ENCODE measurements around the gene NRP1. TPM values are rescaled to one million over a fixed set of nuclear protein-coding genes. Genes with fewer than 3 reads are reported as not detected.

The NRP1 gene
- total and polyA plus RNA-seq, 2 donors (not counting 3 experiments of a cell fraction or from before 2014, with no cell fraction given): 122 to 306 TPM

DNA sequence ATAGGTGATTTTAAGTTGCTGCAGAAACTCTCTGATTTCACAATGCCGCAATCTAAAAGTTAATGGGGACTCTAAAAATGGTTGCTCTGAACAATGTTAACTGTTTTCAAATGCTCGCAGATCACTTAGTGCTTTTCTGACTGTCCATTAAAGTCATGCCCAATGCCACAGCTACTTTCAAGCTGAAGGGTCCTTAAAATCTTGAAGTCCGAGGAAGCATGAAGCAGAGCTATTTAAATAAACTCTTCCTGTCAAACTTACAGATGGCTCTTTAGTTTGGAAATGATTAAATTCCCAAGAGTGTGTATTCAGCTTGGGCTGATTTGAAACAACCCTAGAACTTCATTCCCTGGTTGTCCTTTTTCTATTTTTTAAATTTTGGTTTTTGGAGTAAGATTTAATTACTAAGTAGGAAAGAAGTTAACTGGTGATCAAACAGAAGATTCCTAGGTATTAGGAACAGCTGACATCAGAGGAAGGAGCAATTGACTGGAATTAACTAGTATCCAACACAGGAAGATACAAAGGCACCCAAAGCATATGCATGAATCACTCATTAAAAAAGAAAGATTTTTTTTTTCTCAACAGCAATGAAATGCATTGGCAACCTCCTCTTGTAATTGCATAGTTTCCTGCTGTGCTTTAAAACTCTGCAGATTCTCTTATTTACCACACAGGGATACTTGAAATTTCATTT lies 105.1 kb downstream of the NRP1 start:
- DNase-seq (ENCODE audit: low read depth, low spot score): peak; percentile 61
- TF ChIP-seq FOS (IDR thresholded peaks at IDR 0.05; ENCODE audit: borderline replicate concordance, insufficient read depth, low read length) (peak; percentile 37), POLR2A (IDR thresholded peaks at IDR 0.05; ENCODE audit: low read depth, low read length) (no peak), CTCF (IDR thresholded peaks at IDR 0.05; ENCODE audit: extremely low read depth in 1 of 2, insufficient read depth in 1 of 2, low read depth in 1 of 2, low read length in 2 of 2) (no peak), GATA2 (IDR thresholded peaks at IDR 0.05; ENCODE audit: insufficient read depth, insufficient read length, low read depth, low read length) (no peak)
- dilution Hi-C loops (cut with MboI; ENCODE audit: extremely low pct_ligation_motif_present, low sequenced_read_pairs): no loop called here

GRCh38 chr10:33228426-33228825 lies 106.0 kb downstream of the NRP1 start:
- Histone ChIP-seq H3K9ac (replicated peaks; ENCODE audit: extremely low read depth, insufficient read depth, low read length) (no peak overlapping the region), H3K9me3 (replicated peaks; ENCODE audit: control insufficient read depth, insufficient read depth, low read length) (no peaks in the 10 kb centered on the region), H3K36me3 (ENCODE audit: control insufficient read depth in 2 of 2, extremely low read depth in 1 of 2, insufficient read depth in 2 of 2, low read length in 2 of 2) (peaks cover 25 to 36% of the 10 kb centered on the region in 2 experiments), H3K4me1 (ENCODE audit: control insufficient read depth, extremely low read depth, insufficient read depth, low read length) (peaks cover 61% of the 10 kb centered on the region), H3K27me3 (ENCODE audit: control insufficient read depth in 2 of 2, insufficient read depth in 2 of 2, low read length in 2 of 2) (no peaks in the 10 kb centered on the region), H3K4me3 (replicated peaks in 1 of 3; ENCODE audit: insufficient read depth in 1 of 3, low read depth in 1 of 3, low read length in 3 of 3) (no peak overlapping the region), H3K4me2 (ENCODE audit: insufficient read depth, low read length) (no peak overlapping the region), H2AFZ (ENCODE audit: low read depth, low read length) (no peak overlapping the region), H4K20me1 (replicated peaks; ENCODE audit: control insufficient read depth, extremely low read depth, insufficient read depth, low read length) (no peaks in the 10 kb centered on the region), H3K9me1 (replicated peaks; ENCODE audit: control insufficient read depth, extremely low read depth, insufficient read depth, low read length) (no peaks in the 10 kb centered on the region), H3K79me2 (ENCODE audit: control insufficient read depth, insufficient read depth, low read length) (peaks cover 49% of the 10 kb centered on the region), H3K27ac (ENCODE audit: insufficient read depth, low read depth, low read length) (no peak overlapping the region)
- no peak for FAIRE-seq
- intact Hi-C loops (cut with micrococcal nuclease) (no loop called here), dilution Hi-C loops (cut with MboI; ENCODE audit: extremely low pct_ligation_motif_present, low sequenced_read_pairs) (no loop called here)
- CTCF ChIA-PET: no interaction called here
- TF ChIP-seq MYC (IDR thresholded peaks at IDR 0.05; ENCODE audit: low read depth, low read length) (no peak), POLR2AphosphoS5 (IDR thresholded peaks at IDR 0.05; ENCODE audit: insufficient read depth, low read depth, low read length) (no peak), MAX (IDR thresholded peaks at IDR 0.05; ENCODE audit: insufficient read depth, insufficient read length) (no peak), FOS (IDR thresholded peaks at IDR 0.05; ENCODE audit: borderline replicate concordance, insufficient read depth, low read length) (no peak), JUN (IDR thresholded peaks at IDR 0.05; ENCODE audit: borderline replicate concordance, insufficient read depth, insufficient read length, low read depth) (no peak), POLR2A (IDR thresholded peaks at IDR 0.05; ENCODE audit: low read depth, low read length) (no peak), CTCF (IDR thresholded peaks at IDR 0.05; ENCODE audit: extremely low read depth in 1 of 2, insufficient read depth in 1 of 2, low read depth in 1 of 2, low read length in 2 of 2) (no peak), GATA2 (IDR thresholded peaks at IDR 0.05; ENCODE audit: insufficient read depth, insufficient read length, low read depth, low read length) (no peak), EZH2 (IDR thresholded peaks at IDR 0.05; ENCODE audit: borderline replicate concordance, low read depth, low read length, severe bottlenecking) (no peak)
- peak; percentile 60 for DNase-seq (ENCODE audit: low read depth, low spot score)
- no TSS peak for BruUV-seq (replicated peaks)
- POLR2A ChIA-PET: no interaction called here

More for the DNA sequence above, 105.1 kb downstream of the NRP1 start:
- H3K27me3 ChIP-seq (ENCODE audit: control insufficient read depth in 2 of 2, insufficient read depth in 2 of 2, low read length in 2 of 2): no peaks in the 10 kb centered on the region
- no peaks in the 10 kb centered on the region for H3K9me1 ChIP-seq (replicated peaks; ENCODE audit: control insufficient read depth, extremely low read depth, insufficient read depth, low read length)
- peak overlapping the region; percentile 46 for H3K27ac ChIP-seq (ENCODE audit: insufficient read depth, low read depth, low read length)
- ChIA-PET CTCF (no interaction called here), POLR2A (no interaction called here)
- BruUV-seq (replicated peaks): no TSS peak
- intact Hi-C loops (cut with micrococcal nuclease): no loop called here
- no peaks in the 10 kb centered on the region for H3K9me3 ChIP-seq (replicated peaks; ENCODE audit: control insufficient read depth, insufficient read depth, low read length)
- H3K4me3 ChIP-seq (replicated peaks in 1 of 3; ENCODE audit: insufficient read depth in 1 of 3, low read depth in 1 of 3, low read length in 3 of 3): no peak overlapping the region
- peak overlapping the region; percentile 19 for H3K4me2 ChIP-seq (ENCODE audit: insufficient read depth, low read length)
- H3K79me2 ChIP-seq (ENCODE audit: control insufficient read depth, insufficient read depth, low read length): peaks cover 49% of the 10 kb centered on the region
- H4K20me1 ChIP-seq (replicated peaks; ENCODE audit: control insufficient read depth, extremely low read depth, insufficient read depth, low read length): no peaks in the 10 kb centered on the region
- H3K9ac ChIP-seq (replicated peaks; ENCODE audit: extremely low read depth, insufficient read depth, low read length): no peak overlapping the region
- peaks cover 20 to 29% of the 10 kb centered on the region in 2 experiments for H3K36me3 ChIP-seq (ENCODE audit: control insufficient read depth in 2 of 2, extremely low read depth in 1 of 2, insufficient read depth in 2 of 2, low read length in 2 of 2)
- H3K4me1 ChIP-seq (ENCODE audit: control insufficient read depth, extremely low read depth, insufficient read depth, low read length): peaks cover 69% of the 10 kb centered on the region
- peak; percentile 8 for FAIRE-seq
- no peak overlapping the region for H2AFZ ChIP-seq (ENCODE audit: low read depth, low read length)

All from endothelial cell of umbilical vein (primary cell).